GM10266 (cell line): ENCODE measurements around the gene CFAP92.

ENCODE experiments used
- DNase-seq: peaks from one replicate; pipeline ENCODE4 v3.0.0; 2012; ENCODE audit errors: extremely low spot score
- TF ChIP-seq, protein P1 (sequence below): IDR thresholded peaks from 2 replicates; pipeline ENCODE4 v1.5.1; 2012; ENCODE audit warnings: mild to moderate bottlenecking, low read depth; ENCODE audit not compliant: control insufficient read depth, insufficient read depth; ENCODE audit errors: missing control alignments

CFAP92 gene

GRCh38 chr3:128946411-128946810 lies 47.5 kb downstream of the CFAP92 start:
- DNase-seq: no peak
- TF ChIP-seq, protein P1, sequence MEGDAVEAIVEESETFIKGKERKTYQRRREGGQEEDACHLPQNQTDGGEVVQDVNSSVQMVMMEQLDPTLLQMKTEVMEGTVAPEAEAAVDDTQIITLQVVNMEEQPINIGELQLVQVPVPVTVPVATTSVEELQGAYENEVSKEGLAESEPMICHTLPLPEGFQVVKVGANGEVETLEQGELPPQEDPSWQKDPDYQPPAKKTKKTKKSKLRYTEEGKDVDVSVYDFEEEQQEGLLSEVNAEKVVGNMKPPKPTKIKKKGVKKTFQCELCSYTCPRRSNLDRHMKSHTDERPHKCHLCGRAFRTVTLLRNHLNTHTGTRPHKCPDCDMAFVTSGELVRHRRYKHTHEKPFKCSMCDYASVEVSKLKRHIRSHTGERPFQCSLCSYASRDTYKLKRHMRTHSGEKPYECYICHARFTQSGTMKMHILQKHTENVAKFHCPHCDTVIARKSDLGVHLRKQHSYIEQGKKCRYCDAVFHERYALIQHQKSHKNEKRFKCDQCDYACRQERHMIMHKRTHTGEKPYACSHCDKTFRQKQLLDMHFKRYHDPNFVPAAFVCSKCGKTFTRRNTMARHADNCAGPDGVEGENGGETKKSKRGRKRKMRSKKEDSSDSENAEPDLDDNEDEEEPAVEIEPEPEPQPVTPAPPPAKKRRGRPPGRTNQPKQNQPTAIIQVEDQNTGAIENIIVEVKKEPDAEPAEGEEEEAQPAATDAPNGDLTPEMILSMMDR: no peak

DNA sequence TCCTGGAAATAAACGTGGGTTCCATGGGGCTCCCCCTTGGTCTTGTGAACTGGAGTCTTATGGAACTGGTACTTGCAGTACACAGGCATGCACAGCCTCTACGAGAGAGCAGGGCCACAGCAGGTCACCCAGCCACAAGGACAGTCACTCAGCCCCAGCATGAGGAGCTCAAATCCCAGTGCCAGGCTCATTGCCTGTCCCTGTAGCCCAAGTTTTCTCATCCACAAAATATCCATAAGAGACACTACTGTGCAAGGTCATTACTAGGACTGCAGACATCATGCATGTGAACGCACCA lies 48.0 kb downstream of the CFAP92 start:
- no peak for DNase-seq
- TF ChIP-seq, protein P1: no peak

DNA sequence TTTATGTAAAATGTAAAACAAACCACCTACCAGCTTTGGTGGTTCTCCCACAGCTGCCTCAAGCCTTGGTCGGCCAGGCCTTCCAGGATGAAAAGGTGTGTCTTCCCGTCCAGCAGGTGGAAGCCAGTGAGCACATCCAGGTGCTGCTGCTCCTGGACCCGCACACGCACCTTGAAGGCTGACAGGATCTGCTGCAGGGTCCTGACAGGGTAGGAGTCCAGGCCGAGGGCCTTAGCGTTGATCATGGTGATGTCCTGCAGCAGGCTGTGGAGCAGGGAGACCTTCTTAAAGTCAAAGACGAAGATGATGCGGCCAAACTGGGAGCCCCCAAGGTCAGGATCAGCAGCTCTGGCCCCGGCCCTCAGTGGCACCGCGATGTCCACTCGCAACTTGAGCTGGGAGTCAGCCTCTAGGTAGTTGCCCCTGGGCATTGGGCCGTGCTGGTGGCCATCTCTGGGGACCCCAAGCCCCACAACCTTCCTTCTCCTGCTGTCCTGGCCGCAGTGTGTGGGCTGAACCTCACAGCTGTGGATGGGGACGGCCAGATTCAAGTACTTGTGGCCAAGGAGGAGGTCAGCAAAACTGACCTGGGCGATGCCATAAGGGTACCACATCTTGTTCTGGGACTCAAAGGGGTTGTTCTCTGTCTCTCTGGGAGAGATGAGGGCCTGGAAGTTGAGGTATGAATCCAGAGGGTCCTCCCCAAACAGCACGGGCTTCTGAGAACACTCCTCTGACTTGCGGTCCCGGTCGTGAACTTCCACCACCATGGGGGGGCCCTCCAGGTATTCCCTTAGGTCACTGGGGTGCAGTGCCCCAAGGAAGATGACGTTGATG lies 48.6 kb downstream of the CFAP92 start:
- TF ChIP-seq, protein P1: no peak
- no peak for DNase-seq

DNA sequence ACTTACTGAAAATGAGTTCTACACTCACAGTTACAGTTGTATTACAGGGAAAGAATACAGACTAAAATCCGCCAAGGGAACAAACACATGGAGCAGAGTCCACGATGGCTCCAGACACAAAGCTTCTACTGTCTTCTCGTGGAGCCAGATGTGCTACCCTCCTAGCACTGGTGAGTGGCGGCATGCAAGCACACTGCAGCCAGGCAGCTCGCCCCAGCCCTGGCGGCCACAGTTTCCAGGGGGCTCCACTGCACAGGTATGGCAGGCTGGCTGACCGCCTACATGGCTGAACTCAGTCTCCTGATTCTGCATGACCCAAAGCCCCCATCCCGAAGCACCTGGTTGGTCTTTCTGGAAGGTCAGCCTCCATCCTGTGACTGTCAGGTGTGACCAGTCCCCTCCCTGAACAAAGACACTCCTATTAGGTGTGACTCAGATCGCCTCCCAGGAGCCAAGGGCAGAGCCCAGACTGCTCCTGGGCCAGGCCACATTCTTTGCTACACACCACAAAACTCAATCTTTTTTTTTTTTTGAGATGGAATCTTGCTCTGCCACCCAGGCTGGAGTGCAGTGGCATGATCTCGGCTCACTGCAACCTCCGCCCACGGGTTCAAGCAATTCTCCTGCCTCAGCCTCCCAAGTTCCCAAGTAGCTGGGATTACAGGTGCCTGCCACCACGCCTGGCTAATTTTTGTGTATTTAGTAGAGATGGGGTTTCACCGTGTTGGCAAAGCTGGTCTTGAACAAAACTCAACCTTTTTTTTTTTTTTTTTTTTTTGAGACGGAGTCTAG lies 51.5 kb downstream of the CFAP92 start:
- TF ChIP-seq, protein P1: no peak
- DNase-seq: no peak

DNA sequence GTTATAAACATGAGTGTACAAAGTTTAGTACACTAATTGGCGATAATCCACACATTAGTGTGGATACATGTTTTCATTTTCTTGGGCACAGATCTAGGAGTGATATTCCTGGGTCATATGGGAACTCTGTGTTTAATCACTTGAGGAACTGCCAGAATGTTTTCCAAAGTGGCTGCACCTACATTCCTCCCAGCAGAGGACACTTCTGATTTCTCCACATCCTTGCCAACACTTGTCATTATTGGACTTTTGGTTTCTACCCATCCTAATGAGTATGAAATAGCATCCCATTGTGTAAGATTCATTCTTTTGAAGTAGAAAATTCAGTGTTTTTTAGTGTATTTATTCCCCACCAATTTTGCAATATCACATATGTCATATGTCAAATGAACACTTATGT lies 53.6 kb downstream of the CFAP92 start:
- no peak for DNase-seq
- TF ChIP-seq, protein P1: no peak

DNA sequence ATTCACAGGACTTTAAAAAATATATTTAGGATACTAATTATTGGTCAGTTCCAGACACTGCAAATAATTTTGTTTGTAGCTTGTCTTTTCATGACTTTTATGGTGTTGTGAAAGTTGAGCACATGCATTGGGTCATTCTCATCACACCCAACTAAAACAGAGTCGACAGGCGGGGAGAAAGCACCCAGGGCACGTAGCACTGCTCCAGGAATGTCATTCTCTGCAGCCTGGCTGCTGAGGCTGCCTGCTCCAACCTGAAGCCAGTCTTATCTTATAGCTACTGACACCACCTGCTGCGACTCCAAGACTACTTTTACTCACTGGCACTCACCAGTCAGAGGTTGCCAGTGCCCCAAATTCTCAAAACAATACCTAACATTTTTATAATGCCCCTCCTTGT lies 57.5 kb downstream of the CFAP92 start:
- DNase-seq: no peak
- TF ChIP-seq, protein P1: no peak

DNA sequence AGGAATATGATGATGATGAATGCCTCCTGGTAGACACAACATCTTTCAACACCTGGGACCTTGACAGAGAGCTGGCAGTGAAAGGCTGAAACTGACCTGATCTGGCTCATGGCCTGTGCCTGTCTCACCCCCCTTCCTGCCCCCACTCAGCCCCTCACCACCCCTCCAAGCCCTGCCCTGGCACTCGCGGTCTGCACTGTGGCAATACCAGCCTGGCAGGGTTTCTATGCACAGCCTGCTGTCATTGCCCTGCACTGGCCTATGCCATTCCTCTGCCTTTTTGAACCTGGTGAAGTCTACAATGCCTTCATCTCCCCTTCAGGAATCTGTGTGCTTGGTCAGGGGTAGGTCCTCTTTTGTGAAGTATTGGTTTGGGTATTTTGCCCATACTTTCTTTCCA lies 58.0 kb downstream of the CFAP92 start:
- no peak for DNase-seq
- TF ChIP-seq, protein P1: no peak
